Activated CD4-positive, CD25-positive, alpha-beta regulatory T cell treated with anti-CD3 and anti-CD28 coated beads, Interleukin-2, amount 50 U/mL, for 72 hours (primary cell): Measurements from ENCODE around the gene CDH23.

Experiments used
- DNase-seq: peaks from one replicate; pipeline ENCODE4 v3.0.0; 2021

Gene CDH23

DNA sequence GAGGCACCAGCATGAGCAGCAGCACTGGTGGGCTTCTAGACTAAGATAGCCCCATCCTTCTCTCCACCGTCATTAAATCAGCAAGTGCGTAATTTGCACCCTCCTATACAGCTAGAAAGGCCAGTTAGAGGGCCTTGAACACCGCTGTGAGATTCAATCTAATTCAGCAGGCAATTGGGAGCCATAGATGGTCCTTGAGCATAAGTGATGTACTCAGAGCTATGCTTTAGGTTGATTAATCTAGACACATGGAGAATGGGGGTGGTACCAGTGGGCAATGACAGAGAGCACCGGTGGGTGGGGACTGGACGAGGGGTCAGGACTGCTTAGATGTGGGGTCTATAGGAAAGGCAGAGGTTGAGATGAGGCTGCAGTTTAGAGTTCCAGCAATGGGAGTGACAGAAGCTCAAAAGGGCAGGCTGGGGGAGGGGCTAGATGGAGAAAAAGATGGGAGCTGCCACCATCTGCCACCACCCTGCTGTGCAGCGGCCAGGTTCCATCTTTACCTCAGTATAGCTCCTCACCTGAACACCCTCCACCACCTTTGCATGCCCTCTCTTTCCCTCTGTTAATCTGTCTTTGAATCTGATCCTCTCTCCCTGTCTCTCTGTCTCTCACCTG, 235.6 kb downstream of the CDH23 start:
- DNase-seq: no peak

DNA sequence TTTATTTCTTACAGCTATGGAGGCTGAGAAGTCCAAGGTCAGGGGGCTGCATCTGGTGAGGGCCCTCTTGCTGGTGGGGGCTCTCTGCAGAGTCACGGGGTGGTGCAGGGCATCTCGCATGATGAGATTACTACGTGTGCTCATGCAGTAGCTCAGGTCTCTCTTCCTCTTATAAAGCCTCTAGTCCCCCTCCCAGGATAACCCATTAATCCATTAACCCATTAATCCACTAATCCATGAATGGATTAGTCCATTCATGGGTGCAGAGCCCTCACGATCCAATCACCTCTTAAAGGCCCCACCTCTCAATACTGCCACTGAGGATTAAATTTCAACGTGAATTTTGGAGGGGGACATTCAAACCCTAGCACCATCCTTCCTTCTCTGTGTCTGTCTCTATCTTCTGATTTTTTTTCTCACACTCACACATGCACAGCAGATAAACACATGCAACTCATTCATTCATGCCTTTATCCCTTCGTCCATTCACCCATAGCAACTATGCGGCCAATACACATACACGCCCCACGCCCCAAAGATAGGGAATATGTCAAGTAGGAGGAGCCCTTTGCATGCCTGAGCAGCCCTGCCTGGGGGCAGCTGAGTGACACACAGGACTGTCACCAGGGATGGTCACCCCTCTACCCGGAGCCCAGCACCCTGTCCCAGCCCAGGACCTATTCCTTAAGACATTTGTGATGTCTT, 236.3 kb downstream of the CDH23 start:
- DNase-seq: no peak

DNA sequence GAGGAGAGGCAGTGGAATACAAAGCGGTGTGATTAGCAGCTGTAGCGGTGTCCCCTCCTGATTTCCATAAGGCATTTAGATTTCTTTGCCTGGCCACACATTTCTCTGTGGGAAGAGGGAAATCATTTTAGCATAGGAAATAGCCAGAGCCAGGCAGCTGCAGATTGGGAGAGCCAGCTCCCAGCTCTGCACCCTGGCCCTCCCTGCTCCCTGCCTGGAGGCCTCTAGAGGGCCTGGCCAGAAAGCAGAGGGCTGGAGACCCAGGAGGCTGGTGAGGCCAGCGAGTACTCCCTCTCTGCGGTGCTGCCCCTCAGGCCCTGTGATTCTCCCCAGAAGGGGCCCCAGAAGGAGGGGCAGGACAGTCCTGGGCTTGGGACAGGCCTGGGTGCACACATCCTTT, 237.2 kb downstream of the CDH23 start:
- DNase-seq: no peak

DNA sequence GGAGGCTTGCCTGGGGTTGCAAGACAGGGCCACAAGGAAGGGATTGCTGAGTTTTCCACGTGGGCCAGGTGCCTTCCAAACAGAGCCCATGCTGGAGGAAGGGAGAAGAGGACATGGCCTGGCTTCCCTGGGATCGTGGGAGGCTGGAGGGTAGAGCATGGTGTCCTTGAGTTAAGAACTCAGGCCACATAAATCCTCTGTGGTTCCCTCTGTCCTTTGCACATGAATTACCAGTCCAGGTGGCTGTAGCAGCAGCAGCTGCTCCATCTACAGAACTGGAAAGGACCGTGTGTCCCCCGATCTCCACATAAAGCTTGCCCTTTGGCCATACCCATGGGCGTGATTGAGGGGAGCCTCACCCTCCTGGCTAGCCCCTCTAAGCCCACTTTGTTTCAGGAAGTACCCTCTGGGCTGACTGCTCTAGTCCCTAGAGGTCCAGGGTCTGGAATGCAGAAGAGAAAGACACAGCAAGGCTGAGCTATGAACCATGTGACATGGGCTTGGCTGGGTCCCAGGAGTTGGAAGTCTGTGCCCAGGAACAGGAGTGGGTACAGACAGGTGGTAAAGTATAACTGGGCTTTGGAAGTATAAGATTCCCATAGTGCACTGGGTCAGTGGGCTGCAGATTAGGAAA, 237.9 kb downstream of the CDH23 start:
- DNase-seq: no peak

DNA sequence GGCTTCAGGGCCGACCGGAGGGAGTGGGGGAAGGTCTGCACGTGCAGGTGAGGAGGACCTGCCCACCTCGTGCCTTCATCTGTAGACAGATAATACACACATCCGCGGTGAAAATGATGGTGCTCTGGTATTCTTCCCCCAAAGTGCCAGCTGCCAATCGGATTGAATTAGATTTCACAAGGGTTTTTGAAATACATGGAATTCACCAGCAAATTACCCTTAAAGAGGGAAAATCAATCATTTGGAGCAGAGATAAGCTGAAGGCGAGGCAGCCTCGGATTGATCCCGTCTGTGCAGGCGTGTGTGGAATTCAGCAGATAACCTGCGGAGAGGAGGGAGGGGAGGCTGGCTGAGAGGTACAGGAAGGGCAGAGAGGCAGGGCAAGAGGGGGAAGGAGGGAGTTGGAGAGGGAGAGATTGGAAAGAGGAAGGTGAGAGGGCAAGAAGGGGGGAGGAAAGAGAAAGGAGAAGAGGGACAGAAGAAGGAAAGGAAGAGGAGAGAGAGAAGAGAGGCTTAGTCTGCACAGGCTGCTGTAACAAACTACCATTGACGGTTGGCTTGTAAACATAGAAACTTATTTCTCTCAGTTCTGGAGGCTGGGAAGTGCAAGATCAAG, 238.6 kb downstream of the CDH23 start:
- DNase-seq: no peak

DNA sequence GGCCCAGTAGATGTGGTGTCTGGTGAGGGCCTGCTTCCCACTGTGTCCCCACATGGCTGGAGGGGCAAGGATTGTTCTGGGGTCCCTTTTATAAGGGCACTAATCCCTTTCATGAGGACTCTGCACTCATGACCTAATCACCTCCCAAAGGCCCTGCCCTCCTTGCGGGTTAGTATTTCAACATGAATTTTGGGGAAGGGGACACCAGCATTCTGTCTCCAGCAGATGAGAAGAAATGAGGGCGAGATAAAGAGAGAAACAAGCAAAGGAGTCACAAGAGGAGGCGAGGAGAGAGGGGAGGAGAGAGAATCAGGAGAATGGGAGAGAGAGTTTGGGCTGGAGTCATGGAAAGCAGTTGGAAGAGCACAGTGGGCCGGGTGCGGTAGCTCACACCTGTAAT, 239.1 kb downstream of the CDH23 start:
- DNase-seq: no peak

DNA sequence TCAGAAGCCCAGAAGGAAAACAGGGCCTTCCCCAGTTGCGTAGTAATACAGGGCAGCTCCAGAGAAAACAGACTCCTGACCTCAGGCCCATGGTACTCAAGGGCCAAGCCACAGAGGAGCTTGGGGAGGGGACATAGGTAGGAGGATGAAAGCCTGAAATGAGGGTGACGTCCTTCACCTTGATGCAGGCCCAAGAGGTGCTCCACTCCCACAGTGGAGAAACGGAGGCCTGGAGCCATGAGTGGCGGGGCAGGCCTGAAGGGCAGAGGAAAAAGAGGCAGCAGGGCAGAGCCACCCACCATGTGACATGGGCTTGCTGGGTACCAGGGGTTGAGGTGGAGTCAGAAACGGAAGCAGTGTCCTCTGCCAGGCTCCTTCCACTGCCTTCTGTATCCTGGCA, 239.9 kb downstream of the CDH23 start:
- no peak for DNase-seq

DNA sequence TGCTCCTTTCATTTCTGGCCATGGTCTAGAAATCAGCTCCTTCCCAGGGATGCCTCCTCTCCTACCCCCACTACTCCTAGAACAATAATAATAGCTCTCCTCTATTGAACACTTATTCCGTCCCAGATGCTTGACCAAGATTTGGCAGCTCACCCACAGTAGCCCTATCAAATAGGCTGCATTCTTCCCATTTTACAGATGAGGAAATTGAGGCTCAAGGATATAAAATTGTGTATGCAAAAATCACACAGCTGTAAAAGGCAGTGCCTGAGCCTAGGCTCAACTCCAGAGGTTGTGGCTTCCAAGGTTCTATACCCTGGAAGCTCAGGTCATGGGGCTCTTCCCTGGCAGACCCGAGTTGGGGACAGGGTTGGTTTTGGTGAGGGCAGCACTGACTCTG, 240.6 kb downstream of the CDH23 start:
- DNase-seq: no peak

DNA sequence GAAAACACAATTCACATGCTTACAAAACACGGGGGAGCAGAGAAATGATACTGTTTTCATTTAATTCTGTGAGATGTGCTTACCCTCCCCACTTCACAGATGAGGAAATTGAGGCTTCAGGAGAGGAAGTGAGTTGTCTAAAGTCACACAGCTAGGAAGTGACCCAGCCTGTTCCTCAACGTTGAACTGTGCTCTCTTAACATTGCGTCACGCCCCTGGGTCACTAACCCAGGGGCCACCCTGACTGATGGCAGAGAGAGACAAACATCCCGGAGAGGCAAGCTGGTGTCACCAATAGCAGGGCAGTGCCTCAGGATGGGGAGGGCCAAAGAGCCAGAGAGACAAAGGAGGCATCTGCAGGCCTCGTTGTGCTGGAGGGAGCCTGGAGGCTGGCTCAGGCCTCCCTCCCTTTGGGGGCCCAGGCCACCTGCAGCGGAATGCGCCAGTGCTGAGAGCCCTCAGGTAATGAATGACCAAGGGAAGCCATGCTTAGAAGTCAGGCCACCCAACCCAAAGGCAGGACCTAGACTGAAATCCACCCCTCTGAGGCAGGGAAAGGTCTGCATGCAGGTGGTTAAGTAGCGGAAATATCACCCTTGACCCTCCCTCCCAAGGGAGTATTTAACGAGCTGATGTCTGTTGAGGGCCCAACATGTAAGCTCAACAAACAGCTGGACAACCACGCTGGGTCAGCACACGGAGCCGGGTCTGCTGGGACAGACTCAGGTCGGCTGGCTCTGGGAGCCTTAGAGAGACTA, 241.5 kb downstream of the CDH23 start:
- no peak for DNase-seq

DNA sequence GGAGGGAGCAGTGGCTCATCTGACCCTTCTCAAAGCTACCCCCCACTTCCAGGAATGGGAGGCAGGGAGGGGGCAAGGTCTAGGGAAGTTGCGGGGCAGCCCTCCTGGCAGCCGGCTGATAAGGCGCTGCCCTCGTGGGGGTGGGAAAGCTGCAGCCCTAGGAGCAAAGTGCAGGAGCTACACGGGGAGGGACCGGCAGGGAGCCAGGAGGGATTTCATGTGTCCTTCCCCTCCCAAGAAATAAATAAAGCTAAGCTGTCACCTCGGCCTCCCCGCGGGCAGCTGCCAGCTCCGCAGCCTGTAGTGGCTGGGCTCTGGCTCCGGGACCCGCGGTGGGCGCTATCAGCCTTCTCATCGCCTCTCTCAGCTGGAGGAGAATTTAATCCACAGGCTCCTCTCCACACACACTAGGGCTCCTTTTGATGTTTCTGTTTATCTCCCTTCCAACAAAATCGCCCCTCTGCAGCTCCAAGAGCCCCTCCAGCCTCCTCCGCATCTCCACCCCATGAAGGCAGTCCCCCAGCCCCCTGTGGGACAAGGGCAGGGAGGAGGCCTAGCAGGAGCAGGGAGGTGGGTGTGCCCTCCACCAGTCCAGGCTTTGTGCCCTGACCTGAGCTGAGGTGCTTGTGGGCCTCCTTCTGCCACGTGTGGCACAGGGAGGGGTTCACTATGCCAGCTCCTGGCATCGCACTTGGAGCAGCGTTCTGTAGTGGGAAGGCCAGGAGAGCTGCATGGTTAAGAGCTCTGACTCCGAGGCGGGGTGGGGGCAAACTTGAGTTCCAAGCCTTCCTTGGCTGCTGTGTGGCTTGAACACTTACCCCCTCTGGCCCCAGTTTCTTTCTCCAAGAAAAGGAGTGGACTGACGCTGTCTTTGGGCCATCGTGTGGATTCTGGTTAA, 242.4 kb downstream of the CDH23 start:
- no peak for DNase-seq

DNA sequence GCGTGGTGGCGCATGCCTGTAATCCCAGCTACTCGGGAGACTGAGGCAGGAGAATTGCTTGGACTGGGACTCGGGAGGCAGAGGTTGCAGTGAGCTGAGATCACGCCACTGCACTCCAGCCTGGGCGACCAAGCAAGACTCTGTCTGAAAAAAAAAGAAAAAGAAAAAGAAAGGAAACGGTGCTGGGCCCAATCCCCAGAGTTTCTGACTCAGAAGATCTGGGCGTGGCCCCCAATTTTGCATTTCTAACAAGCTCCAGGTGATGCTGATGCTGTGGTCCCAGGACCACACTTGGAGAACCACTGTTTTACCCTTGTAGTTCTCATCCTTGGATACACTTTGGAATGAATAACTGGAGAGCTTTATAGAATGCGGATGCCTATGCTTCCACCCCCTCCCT, 243.9 kb downstream of the CDH23 start:
- DNase-seq: no peak

DNA sequence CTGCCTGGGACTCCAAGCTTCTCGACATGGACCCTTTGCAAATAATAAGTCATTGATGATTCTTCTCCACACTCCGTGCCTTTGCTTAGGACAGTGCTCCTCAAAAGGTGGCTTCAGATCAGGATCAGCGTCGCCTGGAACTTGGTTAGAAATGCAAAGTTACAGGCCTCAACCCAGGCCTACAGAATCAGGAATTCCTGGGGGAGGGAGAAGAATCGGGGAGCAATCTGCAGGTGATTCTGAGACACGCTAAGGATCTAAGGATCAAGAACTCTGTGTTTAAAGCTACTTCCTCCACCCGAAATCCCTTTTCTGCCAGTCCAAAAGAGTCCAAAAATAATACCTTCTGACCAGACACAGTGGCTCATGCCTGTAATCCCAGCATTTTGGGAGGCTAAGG, 244.7 kb downstream of the CDH23 start:
- DNase-seq: no peak

DNA sequence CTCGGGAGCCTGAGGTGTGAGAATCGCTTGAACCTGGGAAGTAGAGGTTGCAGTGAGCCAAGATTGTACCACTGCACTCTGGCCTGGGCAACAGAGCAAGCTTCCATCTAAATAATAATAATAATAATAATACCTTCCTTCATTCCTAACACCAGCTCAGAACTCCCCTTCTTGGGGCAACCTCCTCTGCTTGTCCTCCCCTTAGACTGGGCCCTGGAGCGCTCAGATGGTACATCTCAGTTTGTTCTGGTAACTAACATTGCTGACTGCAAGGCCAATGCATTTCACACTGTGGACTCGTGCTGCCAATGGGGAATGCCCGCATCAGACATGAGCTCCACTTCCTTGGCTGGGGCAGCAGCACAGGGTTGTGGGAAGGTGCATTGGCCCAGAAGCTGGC, 245.3 kb downstream of the CDH23 start:
- no peak for DNase-seq

DNA sequence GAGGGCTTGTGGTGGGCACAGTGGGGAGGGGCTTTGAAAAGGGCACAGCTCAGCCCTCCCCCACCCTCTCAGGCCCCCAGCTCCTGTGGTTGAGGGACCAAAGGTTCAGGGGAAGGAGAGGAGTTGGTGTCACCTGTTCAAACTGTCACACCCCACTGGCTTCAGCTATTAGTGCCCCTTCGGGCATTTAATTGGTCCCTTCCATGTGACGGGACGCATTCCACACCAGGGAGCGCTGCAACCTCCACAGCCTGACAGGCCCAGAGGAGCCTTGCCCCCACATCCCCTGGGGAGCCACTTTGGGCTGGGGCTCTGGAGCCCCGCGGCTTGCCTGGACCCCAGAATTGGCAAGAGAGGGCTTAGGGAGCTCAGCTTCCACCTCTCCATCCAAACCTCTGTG, 247.2 kb downstream of the CDH23 start:
- no peak for DNase-seq

DNA sequence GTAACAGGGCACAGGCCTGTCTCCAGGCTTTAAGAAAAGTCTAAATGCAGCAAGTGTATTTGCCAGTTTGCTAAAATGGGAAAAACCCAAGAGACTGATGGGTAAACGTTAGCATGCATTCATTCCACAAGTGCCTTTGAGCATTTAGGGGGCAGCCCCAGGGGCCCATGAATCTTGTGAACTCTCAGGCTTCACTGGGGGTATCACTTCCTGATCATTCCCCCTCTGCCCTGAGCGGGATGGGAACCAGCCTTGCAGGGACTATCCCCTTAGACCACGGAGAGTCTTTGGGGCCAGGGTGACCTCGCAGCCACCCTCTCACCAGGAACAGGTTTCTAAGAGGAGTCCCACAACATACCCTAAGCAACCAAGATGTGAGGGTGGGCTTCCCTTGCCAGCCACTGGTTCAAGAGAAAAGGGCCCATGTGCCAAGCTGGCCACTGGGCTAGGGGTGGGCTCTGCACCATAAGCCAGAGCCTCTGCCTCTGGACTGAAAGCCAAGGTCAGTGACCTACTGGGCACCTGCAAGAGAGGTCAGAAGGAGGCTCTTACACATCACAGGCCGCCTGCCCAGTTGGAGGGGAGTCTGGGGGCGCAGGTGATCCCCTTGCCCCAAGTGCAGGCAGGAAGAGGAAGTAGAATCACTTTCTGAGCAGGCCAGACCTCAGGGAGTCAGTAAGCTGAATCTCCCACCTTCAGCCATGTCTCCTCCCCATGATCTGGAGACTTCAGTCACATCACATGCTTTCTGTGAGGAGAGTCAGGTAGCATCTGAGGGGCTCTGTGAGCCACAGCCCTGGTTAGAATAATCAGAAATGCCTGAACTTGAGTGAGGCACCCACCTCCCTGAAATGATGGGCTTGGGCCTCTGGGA, 247.8 kb downstream of the CDH23 start:
- no peak for DNase-seq

DNA sequence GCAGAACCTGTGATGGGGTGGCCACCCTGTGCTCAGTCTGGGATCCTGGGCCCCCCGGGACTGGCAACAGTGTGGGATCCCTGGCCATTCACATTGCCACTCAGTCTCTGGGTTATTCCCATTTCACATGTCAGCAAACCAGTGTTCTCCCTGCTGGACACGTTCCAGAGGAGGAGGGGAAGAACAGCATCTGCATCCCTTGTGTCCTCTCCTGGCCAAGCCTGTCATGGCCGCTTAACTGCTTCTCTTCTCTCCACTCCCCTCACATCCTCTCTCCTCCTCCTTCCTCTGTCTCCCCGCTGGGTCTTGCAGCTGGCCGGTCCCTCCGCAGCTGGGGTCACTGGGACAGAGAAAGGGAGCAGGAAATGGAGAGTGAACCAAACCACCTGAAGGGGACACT, 248.5 kb downstream of the CDH23 start:
- no peak for DNase-seq

DNA sequence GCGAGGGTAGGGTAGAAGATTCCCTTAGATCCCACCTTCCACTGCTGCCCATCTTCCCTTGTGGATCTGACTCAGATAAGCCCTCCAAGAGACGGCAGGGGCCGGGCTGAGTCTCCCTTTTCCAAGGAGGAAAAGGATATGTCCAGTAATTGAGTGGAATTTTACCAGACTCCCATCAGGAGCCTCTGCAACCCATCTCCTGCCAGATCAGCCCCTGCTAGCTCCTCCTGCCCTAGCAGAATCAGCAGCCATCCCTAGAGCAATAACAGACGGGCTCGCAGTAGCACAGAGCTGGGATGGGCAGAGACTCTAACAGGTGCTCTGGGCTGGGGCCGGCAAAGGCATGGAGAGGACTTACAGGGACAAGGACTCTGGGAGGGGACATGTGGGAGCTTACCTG, 249.3 kb downstream of the CDH23 start:
- no peak for DNase-seq

DNA sequence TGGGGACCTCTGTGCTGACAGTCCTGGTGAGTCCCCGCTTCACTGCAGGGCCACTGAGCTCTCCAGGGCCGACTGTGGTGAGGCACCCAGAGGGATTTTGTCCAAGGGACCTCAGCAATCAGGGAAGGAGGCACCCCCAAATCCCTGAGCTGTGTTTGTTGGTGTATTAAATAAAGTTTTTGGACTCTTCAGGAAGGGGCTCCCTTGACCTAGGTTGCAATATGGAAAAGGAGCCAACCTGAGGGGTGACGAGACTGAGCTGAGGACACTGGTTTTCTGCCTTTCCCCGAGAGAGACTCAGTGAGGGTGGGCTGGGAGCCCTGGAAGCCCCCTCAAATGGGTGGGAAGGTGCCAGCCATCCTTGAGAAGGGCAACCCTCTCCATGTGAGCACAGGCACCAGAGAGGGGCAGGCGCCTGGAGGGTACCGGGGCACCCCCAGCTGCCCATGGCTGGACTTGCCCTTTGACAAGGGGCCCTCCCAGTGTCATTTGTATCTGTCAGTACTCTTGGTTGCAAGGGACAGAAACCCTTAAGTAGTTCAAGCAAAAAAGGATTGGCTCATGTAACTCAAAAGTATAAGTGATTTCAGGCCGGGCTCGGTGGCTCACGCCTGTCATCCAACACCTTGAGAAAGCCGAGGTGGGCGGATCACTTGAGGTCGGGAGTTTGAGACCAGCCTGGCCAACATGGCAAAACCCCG, 250.0 kb downstream of the CDH23 start:
- DNase-seq: no peak

DNA sequence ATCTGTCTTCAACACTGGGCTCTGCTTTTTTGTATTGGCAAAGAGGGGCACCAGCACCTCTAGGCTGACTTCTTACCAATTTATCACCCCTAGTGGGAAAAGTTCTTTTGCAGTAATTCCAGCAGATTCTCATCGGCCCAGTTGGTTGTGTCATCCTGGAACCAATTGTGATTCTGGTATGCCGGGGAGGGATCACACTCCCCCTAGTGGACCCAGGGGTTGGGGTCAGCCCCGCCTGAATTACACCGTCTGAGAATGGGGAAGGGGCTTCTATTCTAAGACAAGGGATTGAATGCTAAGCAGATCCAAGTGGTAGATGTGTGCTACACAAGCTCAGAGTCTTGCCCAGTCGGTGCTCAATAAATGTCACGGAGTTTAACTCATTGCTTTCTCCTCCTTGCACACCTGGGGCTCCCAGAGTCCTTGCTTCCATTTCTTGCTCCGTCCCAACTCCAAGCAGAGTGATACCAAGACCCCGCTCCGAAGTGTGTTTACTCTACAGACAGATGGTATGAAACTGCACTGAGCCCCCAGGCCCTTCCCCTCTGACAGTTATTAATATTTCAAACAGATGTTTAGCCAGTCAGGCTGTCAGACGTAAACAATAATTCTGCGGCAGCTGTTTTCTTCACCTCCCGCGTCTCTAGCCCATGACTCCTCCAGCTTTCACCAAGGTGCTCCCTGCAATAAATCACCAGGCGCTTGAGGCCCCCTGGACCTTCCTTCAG, 251.0 kb downstream of the CDH23 start:
- no peak for DNase-seq
